Endodermal cell (in vitro differentiated cells): ENCODE measurements around the gene MGAT5. TPM values are rescaled to one million over a fixed set of nuclear protein-coding genes. Genes with fewer than 3 reads are reported as not detected.

Experiments used
- DNase-seq: peaks from one replicate; pipeline ENCODE4 v3.0.0-alpha.2; 2017
- H3K27ac ChIP-seq: 2 replicates; pipeline ENCODE4 v1.5.1; 2013; ENCODE audit warnings: mild to moderate bottlenecking, low read depth, low read length, moderate library complexity
- H3K27me3 ChIP-seq: 2 replicates; pipeline ENCODE4 v1.6.1; 2013; ENCODE audit warnings: mild to moderate bottlenecking, low read length, moderate library complexity; ENCODE audit not compliant: insufficient read depth, control insufficient read depth, poor library complexity, severe bottlenecking
- H3K36me3 ChIP-seq: 2 replicates; pipeline ENCODE4 v1.7.0; 2013; ENCODE audit warnings: mild to moderate bottlenecking, low read length, moderate library complexity; ENCODE audit not compliant: control insufficient read depth, insufficient read depth
- H3K4me1 ChIP-seq: one replicate; pipeline ENCODE4 v1.7.0; 2013; ENCODE audit warnings: low read length; ENCODE audit not compliant: control insufficient read depth, insufficient read depth
- H3K4me3 ChIP-seq: 2 replicates; pipeline ENCODE4 v1.5.1; 2013; ENCODE audit warnings: mild to moderate bottlenecking, low read length, moderate library complexity
- H3K9ac ChIP-seq: 2 replicates; pipeline ENCODE4 v1.6.1; 2013; ENCODE audit warnings: mild to moderate bottlenecking, low read length, moderate library complexity; ENCODE audit not compliant: poor library complexity, severe bottlenecking; ENCODE audit errors: extremely low read depth
- H3K9me3 ChIP-seq: 2 replicates; pipeline ENCODE4 v1.6.1; 2013; ENCODE audit warnings: mild to moderate bottlenecking, low read length, moderate library complexity; ENCODE audit not compliant: control insufficient read depth
- H3K27ac Mint-ChIP-seq: 2 replicates; pipeline ENCODE4 v1.8.0; 2020; ENCODE audit warnings: mixed read lengths
- H3K27me3 Mint-ChIP-seq: 2 replicates; pipeline ENCODE4 v1.8.0; 2021; ENCODE audit warnings: mild to moderate bottlenecking, mixed read lengths; ENCODE audit not compliant: insufficient read depth
- H3K36me3 Mint-ChIP-seq: 2 replicates; pipeline ENCODE4 v1.8.0; 2020; ENCODE audit warnings: low read depth, mixed read lengths
- H3K4me1 Mint-ChIP-seq: 2 replicates; pipeline ENCODE4 v1.8.0; 2020; ENCODE audit warnings: mixed read lengths
- H3K4me3 Mint-ChIP-seq: 2 replicates; pipeline ENCODE4 v1.8.0; 2020; ENCODE audit warnings: mild to moderate bottlenecking, moderate library complexity, mixed read lengths
- H3K9me3 Mint-ChIP-seq: 2 replicates; pipeline ENCODE4 v1.8.0; 2020; ENCODE audit warnings: mild to moderate bottlenecking, mixed read lengths
- WGBS, 2 experiments: methylation state at CpG; one replicate each; pipeline versions ENCODE4 v1.1.5 to v1.1.7; 2013; ENCODE audit warnings: missing lambda C conversion rate in 2 of 2, mixed read lengths in 1 of 2; ENCODE audit not compliant: insufficient coverage in 1 of 2, insufficient read length in 1 of 2; 5-methylcytosine and 5-hydroxymethylcytosine counted together
- total RNA-seq, 2 donors: library from RNA; stranded (reverse); fragmentation: NEBNext Ultra II Directional in 1 of 2; extraction: Animal tissue kit (Norgen Biotek cat#: 25700) in 1 of 2; gene quantifications; 2 replicates in 1 of 2; 3 replicates in 1 of 2; pipeline ENCODE4 v1.2.1, GENCODE V29; 2021
- TF ChIP-seq, protein P1 (sequence below): fragments of 200-600 bp; sonication (generic); conservative IDR thresholded peaks from 2 replicates; pipeline ENCODE4 v1.5.0; 2021; ENCODE audit warnings: antibody characterized with exemption, mild to moderate bottlenecking

The MGAT5 gene
- total RNA-seq, 2 donors from 2014 or later = 57.2 to 78.4 TPM

DNA sequence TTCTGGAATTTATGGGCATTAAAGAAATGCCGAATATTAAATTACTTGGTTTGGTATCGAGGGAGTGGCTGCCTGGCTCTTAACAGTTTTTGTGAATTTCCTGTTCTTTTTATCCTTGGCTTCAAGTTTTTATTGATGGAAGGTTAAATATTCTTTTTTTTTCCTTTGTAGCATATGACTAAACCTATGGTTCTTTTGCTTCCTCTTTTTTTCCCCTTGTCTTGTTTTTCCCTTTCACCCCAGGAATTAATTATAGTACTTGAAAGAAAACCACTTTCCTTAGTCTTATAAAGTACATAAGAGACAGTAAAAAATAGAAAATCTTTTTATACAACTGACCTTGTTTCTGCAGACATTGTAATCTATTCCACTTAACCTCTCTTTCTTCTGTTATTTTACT is 42.4 kb downstream of the MGAT5 start:
- no peak for DNase-seq
- Histone ChIP-seq H3K9me3 (no peaks in the 10 kb centered on the region), H3K27me3 (no peaks in the 10 kb centered on the region), H3K4me3 (no peak overlapping the region), H3K27ac (no peak overlapping the region), H3K36me3 (no peaks in the 10 kb centered on the region), H3K4me1 (no peaks in the 10 kb centered on the region), H3K9ac (no peak overlapping the region)
- H3K4me1 Mint-ChIP-seq = peaks cover 9% of the 10 kb centered on the region
- TF ChIP-seq, protein P1, sequence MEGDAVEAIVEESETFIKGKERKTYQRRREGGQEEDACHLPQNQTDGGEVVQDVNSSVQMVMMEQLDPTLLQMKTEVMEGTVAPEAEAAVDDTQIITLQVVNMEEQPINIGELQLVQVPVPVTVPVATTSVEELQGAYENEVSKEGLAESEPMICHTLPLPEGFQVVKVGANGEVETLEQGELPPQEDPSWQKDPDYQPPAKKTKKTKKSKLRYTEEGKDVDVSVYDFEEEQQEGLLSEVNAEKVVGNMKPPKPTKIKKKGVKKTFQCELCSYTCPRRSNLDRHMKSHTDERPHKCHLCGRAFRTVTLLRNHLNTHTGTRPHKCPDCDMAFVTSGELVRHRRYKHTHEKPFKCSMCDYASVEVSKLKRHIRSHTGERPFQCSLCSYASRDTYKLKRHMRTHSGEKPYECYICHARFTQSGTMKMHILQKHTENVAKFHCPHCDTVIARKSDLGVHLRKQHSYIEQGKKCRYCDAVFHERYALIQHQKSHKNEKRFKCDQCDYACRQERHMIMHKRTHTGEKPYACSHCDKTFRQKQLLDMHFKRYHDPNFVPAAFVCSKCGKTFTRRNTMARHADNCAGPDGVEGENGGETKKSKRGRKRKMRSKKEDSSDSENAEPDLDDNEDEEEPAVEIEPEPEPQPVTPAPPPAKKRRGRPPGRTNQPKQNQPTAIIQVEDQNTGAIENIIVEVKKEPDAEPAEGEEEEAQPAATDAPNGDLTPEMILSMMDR = no peak
- H3K4me3 Mint-ChIP-seq = no peak overlapping the region
- no peak overlapping the region for H3K27ac Mint-ChIP-seq
- H3K9me3 Mint-ChIP-seq = no peaks in the 10 kb centered on the region
- whole genome bisulfite sequencing, 2 experiments = 92 to 100% methylated on average over 2 of the region's 2 CpGs
- no peaks in the 10 kb centered on the region for H3K27me3 Mint-ChIP-seq
- peaks cover 3% of the 10 kb centered on the region for H3K36me3 Mint-ChIP-seq

DNA sequence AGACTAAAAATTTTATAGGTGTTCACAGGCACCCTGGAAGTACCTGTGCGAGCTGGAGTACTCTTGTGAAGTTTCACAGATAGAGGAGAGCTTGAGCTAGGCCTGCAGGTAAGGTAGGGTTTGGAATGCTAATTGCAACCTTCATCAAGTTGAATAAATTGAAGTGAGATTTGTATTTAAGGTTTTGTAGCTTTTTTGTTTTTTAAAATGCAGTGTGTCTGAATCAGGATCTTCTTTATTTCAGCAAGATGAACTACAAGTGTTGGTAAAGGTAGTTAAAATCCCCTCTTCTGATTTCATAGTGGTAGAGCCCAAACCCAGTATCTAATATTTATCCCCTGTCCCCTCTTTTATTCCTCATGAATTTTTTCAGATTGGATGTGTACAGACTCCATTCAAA is 45.5 kb downstream of the MGAT5 start:
- no peaks in the 10 kb centered on the region for H3K27me3 ChIP-seq
- H3K9me3 ChIP-seq = no peaks in the 10 kb centered on the region
- Mint-ChIP-seq H3K27me3 (no peaks in the 10 kb centered on the region), H3K4me1 (no peaks in the 10 kb centered on the region), H3K4me3 (no peak overlapping the region), H3K36me3 (peaks cover 3% of the 10 kb centered on the region), H3K27ac (no peak overlapping the region), H3K9me3 (no peaks in the 10 kb centered on the region)
- 82 to 94% methylated on average over 1 of the region's 1 CpG for WGBS, 2 experiments
- H3K36me3 ChIP-seq = no peaks in the 10 kb centered on the region
- TF ChIP-seq, protein P1 = no peak
- DNase-seq = no peak
- no peak overlapping the region for H3K9ac ChIP-seq
- no peaks in the 10 kb centered on the region for H3K4me1 ChIP-seq
- H3K27ac ChIP-seq = no peak overlapping the region
- no peak overlapping the region for H3K4me3 ChIP-seq

DNA sequence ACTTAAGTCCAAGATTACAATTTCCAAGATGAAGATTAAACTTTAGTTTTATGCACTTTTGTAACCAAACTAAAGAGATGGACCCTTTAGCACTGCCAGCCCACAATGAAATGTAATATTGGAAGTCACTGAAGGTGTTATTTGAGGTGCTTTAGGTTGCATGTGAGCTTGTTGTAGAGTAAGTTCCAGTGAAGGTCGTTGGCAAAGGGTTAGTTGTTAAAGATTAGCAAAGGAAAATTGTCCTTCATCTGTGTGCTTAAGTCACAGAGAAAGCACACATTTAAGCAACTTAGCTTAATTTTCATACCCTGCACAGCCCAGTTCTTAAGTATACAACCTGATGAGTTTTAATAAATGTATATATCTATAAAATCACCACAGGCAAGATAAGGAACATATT is 46.7 kb downstream of the MGAT5 start:
- H3K4me1 Mint-ChIP-seq = no peaks in the 10 kb centered on the region
- peaks cover 3% of the 10 kb centered on the region for H3K36me3 Mint-ChIP-seq
- no peak overlapping the region for H3K27ac Mint-ChIP-seq
- Histone ChIP-seq H3K4me3 (no peak overlapping the region), H3K4me1 (no peaks in the 10 kb centered on the region), H3K9me3 (no peaks in the 10 kb centered on the region), H3K36me3 (no peaks in the 10 kb centered on the region), H3K27me3 (no peaks in the 10 kb centered on the region), H3K9ac (no peak overlapping the region), H3K27ac (no peak overlapping the region)
- no peak overlapping the region for H3K4me3 Mint-ChIP-seq
- no peak for DNase-seq
- 88 to 100% methylated on average over 1 of the region's 1 CpG for WGBS, 2 experiments
- no peaks in the 10 kb centered on the region for H3K27me3 Mint-ChIP-seq
- TF ChIP-seq, protein P1 = no peak
- H3K9me3 Mint-ChIP-seq = no peaks in the 10 kb centered on the region
